ENCODE measurements around the gene RBM39.

- TF ChIP-seq CTCF (IDR thresholded peaks at IDR 0.05) = no peak
- TF ChIP-seq POLR2A (IDR thresholded peaks at IDR 0.05) = no peak
Observed at GRCh38 chr20:35698298-35699126, 43.5 kb downstream of the RBM39 start.
